Panc1 (cell line): Measurements from ENCODE around the gene DIP2C.

ENCODE experiments used
- POLR2AphosphoS5 ChIP-seq: IDR thresholded peaks from 2 replicates; pipeline ENCODE4 v1.6.1; 2012; ENCODE audit warnings: mild to moderate bottlenecking, low read depth, low read length, moderate library complexity
- TF ChIP-seq, protein P1 (sequence below): fragments of 450-650 bp; IDR thresholded peaks from 2 replicates; pipeline ENCODE4 v1.5.1; 2017; ENCODE audit warnings: mild to moderate bottlenecking

DNA sequence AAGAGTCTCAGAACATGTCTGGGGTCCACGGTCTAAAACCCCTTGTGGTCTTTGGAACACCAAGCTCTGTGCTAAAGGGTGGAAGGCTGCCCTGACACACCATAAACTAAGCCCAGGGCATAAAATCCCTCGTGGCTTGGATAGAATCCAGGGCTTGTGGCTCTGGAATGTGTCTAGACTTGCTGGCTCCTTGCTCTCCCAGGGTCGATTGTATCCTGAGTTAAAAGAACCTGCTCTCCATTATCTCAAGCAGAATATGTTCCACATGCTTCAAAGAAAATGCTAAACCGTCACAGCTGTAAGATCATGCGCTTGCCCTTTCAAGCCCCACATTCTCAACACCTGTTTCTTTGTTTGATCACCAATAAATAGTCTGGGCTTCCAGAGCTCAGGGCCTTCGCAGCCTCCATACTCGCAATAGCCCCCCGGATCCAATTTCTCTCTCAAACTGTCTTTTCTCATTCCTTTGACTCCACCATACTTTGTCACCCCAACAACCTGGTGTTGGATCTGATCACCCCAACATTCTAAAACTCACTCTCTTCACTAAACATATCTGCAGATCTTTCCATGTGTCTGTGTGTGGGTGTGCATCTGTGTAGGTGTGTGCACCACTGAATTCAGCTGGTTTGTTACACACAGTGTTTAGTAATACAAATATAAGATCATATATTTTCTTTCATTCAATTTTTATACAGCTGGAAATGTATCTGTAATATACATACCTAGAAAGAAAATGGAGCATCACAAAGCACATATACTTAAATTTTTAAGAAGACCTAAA is 315.8 kb downstream of the DIP2C start:
- no peak for TF ChIP-seq POLR2AphosphoS5
- TF ChIP-seq, protein P1, sequence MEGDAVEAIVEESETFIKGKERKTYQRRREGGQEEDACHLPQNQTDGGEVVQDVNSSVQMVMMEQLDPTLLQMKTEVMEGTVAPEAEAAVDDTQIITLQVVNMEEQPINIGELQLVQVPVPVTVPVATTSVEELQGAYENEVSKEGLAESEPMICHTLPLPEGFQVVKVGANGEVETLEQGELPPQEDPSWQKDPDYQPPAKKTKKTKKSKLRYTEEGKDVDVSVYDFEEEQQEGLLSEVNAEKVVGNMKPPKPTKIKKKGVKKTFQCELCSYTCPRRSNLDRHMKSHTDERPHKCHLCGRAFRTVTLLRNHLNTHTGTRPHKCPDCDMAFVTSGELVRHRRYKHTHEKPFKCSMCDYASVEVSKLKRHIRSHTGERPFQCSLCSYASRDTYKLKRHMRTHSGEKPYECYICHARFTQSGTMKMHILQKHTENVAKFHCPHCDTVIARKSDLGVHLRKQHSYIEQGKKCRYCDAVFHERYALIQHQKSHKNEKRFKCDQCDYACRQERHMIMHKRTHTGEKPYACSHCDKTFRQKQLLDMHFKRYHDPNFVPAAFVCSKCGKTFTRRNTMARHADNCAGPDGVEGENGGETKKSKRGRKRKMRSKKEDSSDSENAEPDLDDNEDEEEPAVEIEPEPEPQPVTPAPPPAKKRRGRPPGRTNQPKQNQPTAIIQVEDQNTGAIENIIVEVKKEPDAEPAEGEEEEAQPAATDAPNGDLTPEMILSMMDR, result no peak
